Testis (tissue), 3 donors: ENCODE results near the gene EPN3. TPM values are rescaled to one million over a fixed set of nuclear protein-coding genes. Genes with fewer than 3 reads are reported as not detected.
A peak's percentile ranks its signal among the peaks of the same experiment; 100 is the strongest.

Experiments
- DNase-seq: peaks from one replicate; pipeline ENCODE4 v3.0.0-alpha.2; 2019
- H3K27ac ChIP-seq, 2 donors: fragments of 200-600 bp; sonication (generic); one replicate each; pipeline ENCODE4 v1.5.1; 2019
- H3K27me3 ChIP-seq: fragments of 200-600 bp; sonication (generic); one replicate; pipeline ENCODE4 v1.5.1; 2019
- H3K36me3 ChIP-seq: fragments of 200-600 bp; sonication (generic); one replicate; pipeline ENCODE4 v1.5.1; 2017; ENCODE audit warnings: low read depth; ENCODE audit errors: missing control alignments
- H3K4me1 ChIP-seq: fragments of 200-600 bp; sonication (generic); one replicate; pipeline ENCODE4 v1.5.1; 2019
- H3K4me3 ChIP-seq, 2 donors: fragments of 200-600 bp; sonication (generic); one replicate each; pipeline ENCODE4 v1.5.1; 2017 to 2019
- H3K9me3 ChIP-seq: fragments of 200-600 bp; sonication (generic); one replicate; pipeline ENCODE4 v1.5.1; 2017
- CTCF ChIP-seq, 3 experiments: fragments of 450-650 bp in 2 of 3; fragments of 200-600 bp in 1 of 3; sonication (generic) in 1 of 3; IDR thresholded peaks; one replicate each; pipeline ENCODE4 v1.5.1; 2016 to 2019; ENCODE audit warnings: antibody characterized with exemption in 3 of 3, mild to moderate bottlenecking in 2 of 3, moderate library complexity in 1 of 3
- POLR2A ChIP-seq: fragments of 450-650 bp; IDR thresholded peaks from one replicate; pipeline ENCODE4 v1.6.1; 2017; ENCODE audit warnings: antibody characterized with exemption, mild to moderate bottlenecking, moderate library complexity
- WGBS, 2 donors: methylation state at CpG; one replicate each; pipeline ENCODE4 v1.1.5; 2018; 5-methylcytosine and 5-hydroxymethylcytosine counted together
- intact Hi-C: fragments of 100-400 bp; cut with DNase I; formaldehyde crosslinking; loops from one replicate; pipeline ENCODE4 v1.15.1; 2023; ENCODE audit warnings: low total_unique reads
- polyA plus RNA-seq: library from polyadenylated mRNA; stranded (reverse); fragments of 350-450 nt; fragmentation: Illumina TruSeq; extraction: RNeasy Lipid Tissue Mini Kit (QIAGEN cat#74804); gene quantifications from one replicate; pipeline ENCODE4 v1.2.3, GENCODE V29; 2014; ENCODE audit warnings: low read depth, low replicate concordance; ENCODE audit not compliant: insufficient read depth
- total RNA-seq, 2 donors: library from RNA; depleted of rRNA; stranded (reverse); fragments of >200 nt; gene quantifications; one replicate each; pipeline ENCODE4 v1.2.3, GENCODE V29; 2016

Gene EPN3
- total and polyA plus RNA-seq, 3 donors from 2014 or later = 4.9 to 6.3 (median 6.3) TPM

DNA sequence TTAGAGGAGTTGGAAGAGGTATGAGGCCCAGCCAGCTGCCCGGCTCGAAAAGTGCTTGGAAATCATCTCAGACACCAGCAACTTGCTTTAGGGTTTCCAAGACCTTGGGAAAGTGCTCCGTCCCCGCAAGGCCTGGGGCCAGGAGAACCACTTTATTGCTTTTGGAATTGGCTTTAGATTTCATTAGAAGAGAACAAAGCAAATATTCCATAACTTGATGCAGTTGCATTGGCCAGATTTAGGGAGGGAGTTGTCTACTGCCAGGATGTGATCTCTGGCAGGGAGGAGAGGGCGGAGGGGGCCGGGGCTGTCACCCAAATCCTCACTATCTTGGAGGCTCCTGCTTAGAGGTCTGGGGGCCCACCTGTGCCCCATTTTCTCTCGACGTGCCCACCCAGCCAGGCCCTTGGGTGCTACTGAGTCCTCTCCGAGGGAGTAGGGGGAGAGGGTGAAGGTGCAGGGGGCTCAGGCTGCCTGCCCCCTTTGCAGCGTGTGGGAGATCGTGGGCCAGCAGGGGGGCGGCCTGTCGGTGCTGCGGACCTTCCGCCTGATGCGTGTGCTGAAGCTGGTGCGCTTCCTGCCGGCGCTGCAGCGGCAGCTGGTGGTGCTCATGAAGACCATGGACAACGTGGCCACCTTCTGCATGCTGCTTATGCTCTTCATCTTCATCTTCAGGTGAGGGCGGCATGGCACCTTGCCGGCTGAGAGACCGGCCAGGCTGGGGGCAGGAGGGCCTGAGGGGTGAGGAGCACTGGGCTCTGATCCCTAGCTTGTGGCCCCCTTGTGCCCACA is 58.6 kb downstream of the EPN3 start:
- H3K27ac ChIP-seq = no peak overlapping the region
- WGBS, 2 donors = 65 to 87% methylated on average over 9 to 24 of the region's 24 CpGs
- TF ChIP-seq CTCF (IDR thresholded peaks at IDR 0.05) (no peak), POLR2A (no peak)
- H3K36me3 ChIP-seq = no peaks in the 10 kb centered on the region
- intact Hi-C loops = no loop called here
- H3K4me3 ChIP-seq = no peak overlapping the region
- peaks cover 29% of the 10 kb centered on the region for H3K4me1 ChIP-seq
- H3K9me3 ChIP-seq = no peaks in the 10 kb centered on the region
- DNase-seq = no peak
- H3K27me3 ChIP-seq = no peaks in the 10 kb centered on the region

DNA sequence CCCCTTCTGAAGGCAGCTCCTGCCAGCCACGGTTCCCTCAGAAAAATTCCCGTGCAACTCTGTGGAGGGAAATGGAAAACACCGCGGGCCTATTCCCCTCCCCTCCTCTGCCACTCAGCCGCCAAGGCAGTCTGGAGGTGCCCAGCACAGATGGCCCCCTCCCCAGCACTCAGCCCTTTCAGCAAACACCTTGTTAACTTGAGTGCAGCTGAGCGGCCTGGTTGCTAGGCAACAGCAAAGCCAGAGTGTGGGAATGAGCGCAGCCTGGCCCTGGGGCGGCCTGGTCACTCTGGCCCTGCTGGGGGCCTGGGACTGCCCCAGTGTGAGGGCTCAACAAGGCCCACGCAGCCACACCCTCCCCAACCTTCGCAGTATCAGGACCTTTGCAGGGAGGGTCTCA is 60.8 kb downstream of the EPN3 start:
- TF ChIP-seq CTCF (IDR thresholded peaks at IDR 0.05) = no peak
- TF ChIP-seq POLR2A = no peak
- no peak overlapping the region for H3K4me3 ChIP-seq
- H3K9me3 ChIP-seq = no peaks in the 10 kb centered on the region
- intact Hi-C loops = no loop called here
- H3K4me1 ChIP-seq = peaks cover 20% of the 10 kb centered on the region
- H3K27ac ChIP-seq = no peak overlapping the region
- no peaks in the 10 kb centered on the region for H3K27me3 ChIP-seq
- no peaks in the 10 kb centered on the region for H3K36me3 ChIP-seq
- 63 to 69% methylated on average over 7 to 10 of the region's 10 CpGs for WGBS, 2 donors
- DNase-seq = peak; percentile 52

Other genes starting within 250 kb of the EPN3 start
- 10 to 100 TPM; 37.6 to 47.4 TPM for gene XYLT2, start 186.6 kb upstream of the EPN3 start, total RNA-seq
- 44.1 TPM for gene XYLT2, start 186.6 kb upstream of the EPN3 start, polyA plus RNA-seq
- 10 to 100 TPM; 54.5 to 69.1 TPM for gene MRPL27, start 159.6 kb upstream of the EPN3 start, total RNA-seq
- 65.1 TPM for gene MRPL27, start 159.6 kb upstream of the EPN3 start, polyA plus RNA-seq
- gene EME1, start 159.5 kb upstream of the EPN3 start, total RNA-seq = 10 to 100 TPM; 15.6 to 19.3 TPM
- 22.8 TPM for gene EME1, start 159.5 kb upstream of the EPN3 start, polyA plus RNA-seq
- 10 to 100 TPM; 56.0 to 62.2 TPM for gene LRRC59, start 135.2 kb upstream of the EPN3 start, total RNA-seq
- gene LRRC59, start 135.2 kb upstream of the EPN3 start, polyA plus RNA-seq = 74.4 TPM
- 10 to 100 TPM; 39.4 to 60.1 TPM for gene ACSF2, start 106.5 kb upstream of the EPN3 start, total RNA-seq
- gene ACSF2, start 106.5 kb upstream of the EPN3 start, polyA plus RNA-seq = 37.7 TPM
- under 1 TPM; 0.79 to 0.81 TPM for gene CHAD, start 63.9 kb upstream of the EPN3 start, total RNA-seq
- gene CHAD, start 63.9 kb upstream of the EPN3 start, polyA plus RNA-seq = 2.9 TPM
- gene RSAD1, start 53.9 kb upstream of the EPN3 start, total RNA-seq = 10 to 100 TPM; 35.7 to 38.0 TPM
- gene RSAD1, start 53.9 kb upstream of the EPN3 start, polyA plus RNA-seq = 25.3 TPM
- 10 to 100 TPM; 75.9 to 91.7 TPM for gene MYCBPAP, start 24.3 kb upstream of the EPN3 start, total RNA-seq
- 315 TPM for gene MYCBPAP, start 24.3 kb upstream of the EPN3 start, polyA plus RNA-seq
- 100 to 1,000 TPM; 207 to 338 TPM for gene SPATA20, start 14.4 kb downstream of the EPN3 start, total RNA-seq
- 264 TPM for gene SPATA20, start 14.4 kb downstream of the EPN3 start, polyA plus RNA-seq
- 1 to 10 TPM; 1.3 to 1.7 TPM for gene CACNA1G, start 28.0 kb downstream of the EPN3 start, total RNA-seq
- gene CACNA1G, start 28.0 kb downstream of the EPN3 start, polyA plus RNA-seq = 1.7 TPM
- 10 to 100 TPM in 1 of 2 donors, 1 to 10 TPM in 1; 10.0 to 12.1 TPM for gene ABCC3, start 102.1 kb downstream of the EPN3 start, total RNA-seq
- 15.4 TPM for gene ABCC3, start 102.1 kb downstream of the EPN3 start, polyA plus RNA-seq
- gene ANKRD40, start 175.2 kb downstream of the EPN3 start, total RNA-seq = 10 to 100 TPM; 24.3 to 31.7 TPM
- 24.7 TPM for gene ANKRD40, start 175.2 kb downstream of the EPN3 start, polyA plus RNA-seq
- gene LUC7L3, start 186.9 kb downstream of the EPN3 start, total RNA-seq = 100 to 1,000 TPM; 115 to 160 TPM
- 37.4 TPM for gene LUC7L3, start 186.9 kb downstream of the EPN3 start, polyA plus RNA-seq
- gene ANKRD40CL, start 234.8 kb downstream of the EPN3 start, total RNA-seq = not detected
- gene ANKRD40CL, start 234.8 kb downstream of the EPN3 start, polyA plus RNA-seq = not detected